Lower leg skin (tissue), 4 donors: ENCODE results near the gene SLC47A2. TPM values are rescaled to one million over a fixed set of nuclear protein-coding genes. Genes with fewer than 3 reads are reported as not detected.

Source experiments
- DNase-seq, 2 donors: peaks; one replicate each; pipeline ENCODE4 v3.0.0-alpha.2; 2019; ENCODE audit warnings: low spot score in 2 of 2
- H3K4me3 ChIP-seq: fragments of 200-600 bp; sonication (generic); 2 replicates; pipeline ENCODE4 v1.5.1; 2017; ENCODE audit warnings: mild to moderate bottlenecking, low read depth; ENCODE audit not compliant: poor library complexity, severe bottlenecking
- POLR2A ChIP-seq, 2 donors: fragments of 450-650 bp; IDR thresholded peaks; one replicate each; pipeline ENCODE4 v1.6.1; 2016 to 2017; ENCODE audit warnings: antibody characterized with exemption in 2 of 2, mild to moderate bottlenecking in 1 of 2, moderate library complexity in 1 of 2
- WGBS, 2 donors: methylation state at CpG; one replicate each; pipeline ENCODE4 v1.1.5; 2018; 5-methylcytosine and 5-hydroxymethylcytosine counted together
- intact Hi-C: fragments of 100-400 bp; cut with DNase I; formaldehyde crosslinking; loops from one replicate; pipeline ENCODE4 v1.15.0; 2023; ENCODE audit warnings: low total_unique reads
- total RNA-seq, 4 donors: library from RNA; depleted of rRNA; stranded (reverse); fragments of >200 nt; gene quantifications; one replicate each; pipeline ENCODE4 v1.1.0, GENCODE V29; 2016
- TF ChIP-seq, protein P1 (sequence below), 3 donors: fragments of 450-650 bp; IDR thresholded peaks; one replicate each; pipeline ENCODE4 v1.5.1; 2016; ENCODE audit warnings: antibody characterized with exemption in 3 of 3, mild to moderate bottlenecking in 3 of 3, moderate library complexity in 2 of 3

The SLC47A2 gene
- total RNA-seq, 4 donors from 2014 or later, result 0.49 to 6.1 (median 2.5) TPM; not detected in 1

- DNase-seq, result no peak
- WGBS, 2 donors, result 80 to 88% methylated on average over 11 of the region's 11 CpGs
- no peak for TF ChIP-seq POLR2A (IDR thresholded peaks at IDR 0.05)
- TF ChIP-seq, protein P1, sequence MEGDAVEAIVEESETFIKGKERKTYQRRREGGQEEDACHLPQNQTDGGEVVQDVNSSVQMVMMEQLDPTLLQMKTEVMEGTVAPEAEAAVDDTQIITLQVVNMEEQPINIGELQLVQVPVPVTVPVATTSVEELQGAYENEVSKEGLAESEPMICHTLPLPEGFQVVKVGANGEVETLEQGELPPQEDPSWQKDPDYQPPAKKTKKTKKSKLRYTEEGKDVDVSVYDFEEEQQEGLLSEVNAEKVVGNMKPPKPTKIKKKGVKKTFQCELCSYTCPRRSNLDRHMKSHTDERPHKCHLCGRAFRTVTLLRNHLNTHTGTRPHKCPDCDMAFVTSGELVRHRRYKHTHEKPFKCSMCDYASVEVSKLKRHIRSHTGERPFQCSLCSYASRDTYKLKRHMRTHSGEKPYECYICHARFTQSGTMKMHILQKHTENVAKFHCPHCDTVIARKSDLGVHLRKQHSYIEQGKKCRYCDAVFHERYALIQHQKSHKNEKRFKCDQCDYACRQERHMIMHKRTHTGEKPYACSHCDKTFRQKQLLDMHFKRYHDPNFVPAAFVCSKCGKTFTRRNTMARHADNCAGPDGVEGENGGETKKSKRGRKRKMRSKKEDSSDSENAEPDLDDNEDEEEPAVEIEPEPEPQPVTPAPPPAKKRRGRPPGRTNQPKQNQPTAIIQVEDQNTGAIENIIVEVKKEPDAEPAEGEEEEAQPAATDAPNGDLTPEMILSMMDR (IDR thresholded peaks at IDR 0.05), result no peak
- intact Hi-C loops, result no loop called here
- no peak overlapping the region for H3K4me3 ChIP-seq
Measured at GRCh38 chr17:19733953-19734526, 17.7 kb upstream of the SLC47A2 start.

- no peak overlapping the region for H3K4me3 ChIP-seq
- TF ChIP-seq POLR2A (IDR thresholded peaks at IDR 0.05), result no peak
- TF ChIP-seq, protein P1 (IDR thresholded peaks at IDR 0.05), result no peak
- WGBS, 2 donors, result 96% methylated on average over 11 of the region's 11 CpGs
- intact Hi-C loops, result no loop called here
- no peak for DNase-seq
Measured at GRCh38 chr17:19731626-19732025, 15.2 kb upstream of the SLC47A2 start.

- DNase-seq, result peak in 1 of 2 donors; percentile 88
- 53 to 65% methylated on average over 4 of the region's 4 CpGs for WGBS, 2 donors
- intact Hi-C loops, result no loop called here
- no peak for TF ChIP-seq POLR2A (IDR thresholded peaks at IDR 0.05)
- TF ChIP-seq, protein P1 (IDR thresholded peaks at IDR 0.05), result no peak
- H3K4me3 ChIP-seq, result no peak overlapping the region
Measured at GRCh38 chr17:19730843-19731242, 14.5 kb upstream of the SLC47A2 start.

GRCh38 chr17:19729900-19730299 is 13.5 kb upstream of the SLC47A2 start:
- TF ChIP-seq POLR2A (IDR thresholded peaks at IDR 0.05), result no peak
- TF ChIP-seq, protein P1 (IDR thresholded peaks at IDR 0.05), result no peak
- 79 to 81% methylated on average over 6 of the region's 6 CpGs for WGBS, 2 donors
- intact Hi-C loops, result no loop called here
- H3K4me3 ChIP-seq, result no peak overlapping the region
- no peak for DNase-seq

DNA sequence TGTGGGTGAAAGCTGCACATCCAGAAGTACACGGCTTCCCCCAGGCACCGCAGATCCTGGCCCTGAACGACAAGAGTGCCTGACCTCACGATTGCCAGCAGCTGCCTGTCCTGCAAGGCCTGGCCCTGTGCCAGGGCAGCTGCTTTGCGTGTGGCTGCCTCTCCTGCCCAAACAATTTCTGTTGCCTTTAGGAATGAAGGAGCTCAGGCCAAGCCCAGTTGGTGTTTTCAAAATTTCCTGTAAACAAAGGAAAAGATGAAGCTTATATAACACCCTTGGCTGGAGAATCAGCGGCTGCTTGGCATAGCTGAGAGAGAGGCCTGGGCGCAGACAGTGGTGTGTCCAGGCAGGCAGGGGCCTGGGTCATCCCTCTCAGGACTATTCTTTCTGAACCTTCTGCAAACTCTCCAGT is 11.7 kb upstream of the SLC47A2 start:
- WGBS, 2 donors, result 2 to 6% methylated on average over 7 of the region's 7 CpGs
- intact Hi-C loops, result no loop called here
- no peak overlapping the region for H3K4me3 ChIP-seq
- DNase-seq, result peak; percentile 93 to 97
- TF ChIP-seq POLR2A (IDR thresholded peaks at IDR 0.05), result no peak
- TF ChIP-seq, protein P1 (IDR thresholded peaks at IDR 0.05), result no peak
